Measurements from ENCODE around the gene ZCCHC2. TPM values are rescaled to one million over a fixed set of nuclear protein-coding genes. Genes with fewer than 3 reads are reported as not detected.

Gene ZCCHC2
- total RNA-seq, 1 donor from 2014 or later = 5.5 TPM

- Mint-ChIP-seq H3K27me3 (ENCODE audit: insufficient read depth, low read depth) (no peaks in the 10 kb centered on the region), H3K36me3 (peaks cover 34% of the 10 kb centered on the region), H3K4me1 (no peaks in the 10 kb centered on the region), H3K4me3 (no peak overlapping the region), H3K9me3 (no peaks in the 10 kb centered on the region), H3K27ac (no peak overlapping the region)
- Histone ChIP-seq H3K36me3 (peaks cover 10% of the 10 kb centered on the region), H3F3A (ENCODE audit: low read depth) (no peaks in the 10 kb centered on the region), H3K4me3 (no peak overlapping the region), H3K79me2 (ENCODE audit: low read depth) (no peaks in the 10 kb centered on the region), H3K27ac (no peak overlapping the region), H3K4me2 (no peak overlapping the region), H3K27me3 (no peaks in the 10 kb centered on the region), H3K9me3 (ENCODE audit: low read depth) (no peaks in the 10 kb centered on the region), H3K9ac (no peak overlapping the region), H4K20me1 (ENCODE audit: low read depth) (no peaks in the 10 kb centered on the region), H3K4me1 (no peaks in the 10 kb centered on the region), H2AFZ (replicated peaks) (no peak overlapping the region)
- no peak for TF ChIP-seq EZH2 (IDR thresholded peaks at IDR 0.05)
- TF ChIP-seq, protein P1, sequence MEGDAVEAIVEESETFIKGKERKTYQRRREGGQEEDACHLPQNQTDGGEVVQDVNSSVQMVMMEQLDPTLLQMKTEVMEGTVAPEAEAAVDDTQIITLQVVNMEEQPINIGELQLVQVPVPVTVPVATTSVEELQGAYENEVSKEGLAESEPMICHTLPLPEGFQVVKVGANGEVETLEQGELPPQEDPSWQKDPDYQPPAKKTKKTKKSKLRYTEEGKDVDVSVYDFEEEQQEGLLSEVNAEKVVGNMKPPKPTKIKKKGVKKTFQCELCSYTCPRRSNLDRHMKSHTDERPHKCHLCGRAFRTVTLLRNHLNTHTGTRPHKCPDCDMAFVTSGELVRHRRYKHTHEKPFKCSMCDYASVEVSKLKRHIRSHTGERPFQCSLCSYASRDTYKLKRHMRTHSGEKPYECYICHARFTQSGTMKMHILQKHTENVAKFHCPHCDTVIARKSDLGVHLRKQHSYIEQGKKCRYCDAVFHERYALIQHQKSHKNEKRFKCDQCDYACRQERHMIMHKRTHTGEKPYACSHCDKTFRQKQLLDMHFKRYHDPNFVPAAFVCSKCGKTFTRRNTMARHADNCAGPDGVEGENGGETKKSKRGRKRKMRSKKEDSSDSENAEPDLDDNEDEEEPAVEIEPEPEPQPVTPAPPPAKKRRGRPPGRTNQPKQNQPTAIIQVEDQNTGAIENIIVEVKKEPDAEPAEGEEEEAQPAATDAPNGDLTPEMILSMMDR (IDR thresholded peaks at IDR 0.05) = no peak
- no peak for DNase-seq (ENCODE audit: low spot score)
Observed at GRCh38 chr18:62569081-62569655, 46.3 kb downstream of the ZCCHC2 start.

DNA sequence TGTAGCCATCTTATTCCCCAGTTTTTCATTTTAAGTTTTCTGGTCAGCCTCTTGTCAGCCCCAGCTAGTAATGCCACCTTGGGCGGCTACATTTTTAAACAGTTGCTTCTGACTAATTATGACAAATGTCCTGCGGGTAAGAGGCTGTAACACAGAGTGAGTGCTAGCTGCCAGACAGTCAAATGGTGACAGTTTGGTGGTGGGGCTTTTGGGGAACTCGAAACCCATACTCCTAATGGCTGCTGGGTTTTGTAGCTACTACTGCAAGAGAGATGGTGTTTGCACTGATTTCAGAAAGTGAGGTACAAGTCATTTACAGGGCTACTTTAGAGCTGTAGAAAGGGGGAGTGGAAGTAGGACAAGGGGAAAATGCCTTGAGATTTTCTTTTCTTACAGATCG lies 48.2 kb downstream of the ZCCHC2 start:
- H3K4me3 Mint-ChIP-seq = no peak overlapping the region
- no peaks in the 10 kb centered on the region for H3K4me1 Mint-ChIP-seq
- Histone ChIP-seq H3K4me1 (no peaks in the 10 kb centered on the region), H3K4me3 (no peak overlapping the region), H3F3A (ENCODE audit: low read depth) (no peaks in the 10 kb centered on the region), H3K27ac (no peak overlapping the region), H2AFZ (replicated peaks) (no peak overlapping the region), H3K4me2 (no peak overlapping the region), H3K9me3 (ENCODE audit: low read depth) (no peaks in the 10 kb centered on the region), H3K79me2 (ENCODE audit: low read depth) (no peaks in the 10 kb centered on the region), H3K9ac (no peak overlapping the region), H4K20me1 (ENCODE audit: low read depth) (no peaks in the 10 kb centered on the region), H3K27me3 (no peaks in the 10 kb centered on the region), H3K36me3 (peaks cover 10% of the 10 kb centered on the region)
- H3K36me3 Mint-ChIP-seq = peaks cover 45% of the 10 kb centered on the region
- no peaks in the 10 kb centered on the region for H3K9me3 Mint-ChIP-seq
- no peak overlapping the region for H3K27ac Mint-ChIP-seq
- no peak for DNase-seq (ENCODE audit: low spot score)
- no peaks in the 10 kb centered on the region for H3K27me3 Mint-ChIP-seq (ENCODE audit: insufficient read depth, low read depth)
- TF ChIP-seq, protein P1 (IDR thresholded peaks at IDR 0.05) = no peak
- TF ChIP-seq EZH2phosphoT487 (IDR thresholded peaks at IDR 0.05) = no peak
- TF ChIP-seq EZH2 (IDR thresholded peaks at IDR 0.05) = no peak

DNA sequence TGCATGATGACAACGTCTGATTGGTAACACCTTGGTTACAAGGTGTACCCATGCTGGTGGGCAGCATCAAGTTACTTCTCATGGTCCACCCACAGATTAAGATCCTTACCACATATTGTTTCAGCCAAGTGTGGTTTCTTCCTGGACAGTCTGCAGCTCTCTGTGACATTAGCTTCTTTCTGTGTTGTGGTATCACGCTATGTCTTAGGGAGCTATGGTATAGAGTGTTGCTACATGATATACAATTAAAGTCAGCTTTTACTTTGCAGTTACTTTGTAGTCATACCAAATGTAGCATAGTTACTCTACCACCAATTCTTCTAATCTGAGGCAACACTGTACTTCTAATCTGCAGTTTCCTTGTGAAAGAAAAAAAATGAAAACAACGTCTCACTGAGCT lies 48.8 kb downstream of the ZCCHC2 start:
- Mint-ChIP-seq H3K27ac (no peak overlapping the region), H3K27me3 (ENCODE audit: insufficient read depth, low read depth) (no peaks in the 10 kb centered on the region), H3K4me3 (no peak overlapping the region), H3K36me3 (peaks cover 41% of the 10 kb centered on the region), H3K9me3 (no peaks in the 10 kb centered on the region), H3K4me1 (no peaks in the 10 kb centered on the region)
- Histone ChIP-seq H3K4me2 (no peak overlapping the region), H3K4me3 (no peak overlapping the region), H2AFZ (replicated peaks) (no peak overlapping the region), H3K36me3 (peaks cover 10% of the 10 kb centered on the region), H3F3A (ENCODE audit: low read depth) (no peaks in the 10 kb centered on the region), H3K9ac (no peak overlapping the region), H3K4me1 (peaks cover 6% of the 10 kb centered on the region), H3K27ac (no peak overlapping the region), H3K27me3 (no peaks in the 10 kb centered on the region), H3K79me2 (ENCODE audit: low read depth) (no peaks in the 10 kb centered on the region), H4K20me1 (ENCODE audit: low read depth) (no peaks in the 10 kb centered on the region), H3K9me3 (ENCODE audit: low read depth) (no peaks in the 10 kb centered on the region)
- TF ChIP-seq, protein P1 (IDR thresholded peaks at IDR 0.05) = no peak
- TF ChIP-seq EZH2phosphoT487 (IDR thresholded peaks at IDR 0.05) (no peak), EZH2 (IDR thresholded peaks at IDR 0.05) (no peak)
- DNase-seq (ENCODE audit: low spot score) = no peak
